PC-3 (cell line): Measurements from ENCODE around the gene TMEM163. TPM values are rescaled to one million over a fixed set of nuclear protein-coding genes. Genes with fewer than 3 reads are reported as not detected.

ENCODE experiments used
- ATAC-seq: fragments of 200-7000 bp; cut with Tn5 transposase; 2 replicates; pipeline ENCODE4 v1.9.1; 2020; ENCODE audit warnings: mild to moderate bottlenecking, moderate library complexity
- BruUV-seq: library from RNA; stranded (reverse); fragments of 400-500 nt; replicated peaks from 2 replicates; lab custom pipeline; 2021; lab: Mats Ljungman, UMichigan
- CTCF ChIA-PET: fragments of 300-600 bp; sonication (Branson Sonifier 250); formaldehyde crosslinking; loops from one replicate; lab custom pipeline; 2022; ENCODE audit warnings: antibody characterized with exemption; lab: Charles Lee
- POLR2A ChIA-PET: fragments of 300-600 bp; sonication (Branson Sonifier 250); formaldehyde crosslinking; loops from one replicate; lab custom pipeline; 2022; ENCODE audit warnings: antibody characterized with exemption; ENCODE audit not compliant: unreplicated experiment; lab: Charles Lee
- DNase-seq: peaks from one replicate; pipeline ENCODE4 v3.0.0-alpha.2; 2015
- H2AFZ ChIP-seq: fragments of 300-600 bp; sonication (generic); 2 replicates; pipeline ENCODE4 v1.6.0; 2016; ENCODE audit warnings: antibody characterized with exemption, low read length
- H3F3A ChIP-seq: fragments of 300-600 bp; sonication (generic); one replicate; pipeline ENCODE4 v1.6.0; 2017; ENCODE audit warnings: antibody characterized with exemption, low read length, control low read depth, mild to moderate bottlenecking; ENCODE audit not compliant: unreplicated experiment
- H3K27ac ChIP-seq: fragments of 300-600 bp; sonication (generic); 2 replicates; pipeline ENCODE4 v1.5.1; 2016; ENCODE audit warnings: mild to moderate bottlenecking, low read length
- H3K27me3 ChIP-seq: fragments of 300-600 bp; sonication (generic); 2 replicates; pipeline ENCODE4 v1.6.1; 2016; ENCODE audit warnings: low read length, mixed read lengths
- H3K36me3 ChIP-seq: fragments of 300-600 bp; sonication (generic); 2 replicates; pipeline ENCODE4 v1.6.1; 2016; ENCODE audit warnings: low read depth, mixed run types, low read length, mixed read lengths
- H3K4me1 ChIP-seq: fragments of 300-600 bp; sonication (generic); 2 replicates; pipeline ENCODE4 v1.5.1; 2016; ENCODE audit warnings: low read length; ENCODE audit not compliant: insufficient read depth
- H3K4me2 ChIP-seq: fragments of 300-600 bp; sonication (generic); 2 replicates; pipeline ENCODE4 v1.6.0; 2016; ENCODE audit warnings: low read length
- H3K4me3 ChIP-seq: fragments of 300-600 bp; sonication (generic); 2 replicates; pipeline ENCODE4 v1.5.1; 2016; ENCODE audit warnings: mild to moderate bottlenecking, low read length, mixed read lengths
- H3K79me2 ChIP-seq: fragments of 300-600 bp; sonication (generic); 2 replicates; pipeline ENCODE4 v1.6.1; 2017; ENCODE audit warnings: low read length, mixed read lengths
- H3K9ac ChIP-seq: fragments of 300-600 bp; sonication (generic); 2 replicates; pipeline ENCODE4 v1.6.0; 2016; ENCODE audit warnings: mild to moderate bottlenecking, low read length
- H3K9me2 ChIP-seq: fragments of 300-600 bp; sonication (generic); replicated peaks from 2 replicates; pipeline ENCODE4 v1.6.1; 2016; ENCODE audit warnings: mixed run types, low read length, mixed read lengths
- H3K9me3 ChIP-seq: fragments of 300-600 bp; sonication (generic); 2 replicates; pipeline ENCODE4 v1.6.1; 2016; ENCODE audit warnings: low read length, mixed read lengths
- H4K20me1 ChIP-seq: fragments of 300-600 bp; sonication (generic); 2 replicates; pipeline ENCODE4 v1.6.1; 2016; ENCODE audit warnings: low read length, mixed read lengths
- EZH2 ChIP-seq: fragments of 300-600 bp; sonication (generic); IDR thresholded peaks from one replicate; pipeline ENCODE4 v1.6.1; 2017; ENCODE audit warnings: antibody characterized with exemption, mild to moderate bottlenecking, low read length; ENCODE audit not compliant: unreplicated experiment
- EZH2phosphoT487 ChIP-seq: fragments of 300-600 bp; sonication (generic); IDR thresholded peaks from 2 replicates; pipeline ENCODE4 v1.6.1; 2018; ENCODE audit warnings: mild to moderate bottlenecking, antibody characterized with exemption, low read length, borderline replicate concordance
- intact Hi-C: fragments of 100-400 bp; cut with micrococcal nuclease; formaldehyde crosslinking; loops from 2 replicates; pipeline ENCODE4 v1.9.0; 2023
- total RNA-seq: library from RNA; depleted of rRNA; stranded (reverse); fragments of >200 nt; gene quantifications from 2 replicates; pipeline ENCODE4 v1.2.3, GENCODE V29; 2014
- TF ChIP-seq, protein P1 (sequence below): fragments of 300-600 bp; sonication (generic); conservative IDR thresholded peaks from 2 replicates; pipeline ENCODE4 v1.5.1; 2017; ENCODE audit warnings: antibody characterized with exemption, low read depth, mild to moderate bottlenecking, low read length

TMEM163 gene
- total RNA-seq, 1 experiment from 2014 or later: 0.47 TPM

DNA sequence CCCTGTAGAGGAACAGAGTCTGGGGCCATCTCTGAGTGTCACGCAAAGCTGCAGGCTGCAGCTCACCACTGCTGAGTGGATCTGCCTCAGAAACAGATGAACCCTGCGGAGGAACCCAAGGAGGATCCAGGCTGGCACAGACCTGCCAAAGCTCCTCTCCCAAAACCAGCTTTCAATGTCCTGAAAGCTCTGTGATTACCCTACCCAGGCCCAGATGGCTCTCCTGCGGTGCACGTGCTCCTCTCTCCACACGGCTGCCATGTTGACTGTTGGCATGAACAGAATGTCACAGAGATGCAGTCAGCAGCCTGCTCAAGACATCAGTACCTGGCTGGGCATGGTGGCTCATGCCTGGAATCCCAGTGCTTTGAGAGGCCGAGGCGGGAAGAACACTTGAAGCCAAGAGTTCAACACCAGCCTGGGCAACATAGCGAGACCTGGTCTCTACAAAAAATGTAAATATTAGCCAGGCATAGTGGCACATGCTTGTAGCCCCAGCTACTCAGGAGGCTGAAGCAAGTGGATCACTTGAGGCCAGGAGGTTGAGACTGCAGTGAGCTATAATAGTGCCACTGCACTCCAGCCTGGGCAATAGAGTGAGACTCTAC, 248.1 kb downstream of the TMEM163 start:
- no peaks in the 10 kb centered on the region for H4K20me1 ChIP-seq
- H3K4me3 ChIP-seq: no peak overlapping the region
- no peak overlapping the region for H3K9ac ChIP-seq
- DNase-seq (no peak), ATAC-seq (no peak)
- H3K9me2 ChIP-seq: no peaks in the 10 kb centered on the region
- H3K79me2 ChIP-seq: no peaks in the 10 kb centered on the region
- intact Hi-C loops: no loop called here
- no peaks in the 10 kb centered on the region for H3K27me3 ChIP-seq
- TF ChIP-seq, protein P1, sequence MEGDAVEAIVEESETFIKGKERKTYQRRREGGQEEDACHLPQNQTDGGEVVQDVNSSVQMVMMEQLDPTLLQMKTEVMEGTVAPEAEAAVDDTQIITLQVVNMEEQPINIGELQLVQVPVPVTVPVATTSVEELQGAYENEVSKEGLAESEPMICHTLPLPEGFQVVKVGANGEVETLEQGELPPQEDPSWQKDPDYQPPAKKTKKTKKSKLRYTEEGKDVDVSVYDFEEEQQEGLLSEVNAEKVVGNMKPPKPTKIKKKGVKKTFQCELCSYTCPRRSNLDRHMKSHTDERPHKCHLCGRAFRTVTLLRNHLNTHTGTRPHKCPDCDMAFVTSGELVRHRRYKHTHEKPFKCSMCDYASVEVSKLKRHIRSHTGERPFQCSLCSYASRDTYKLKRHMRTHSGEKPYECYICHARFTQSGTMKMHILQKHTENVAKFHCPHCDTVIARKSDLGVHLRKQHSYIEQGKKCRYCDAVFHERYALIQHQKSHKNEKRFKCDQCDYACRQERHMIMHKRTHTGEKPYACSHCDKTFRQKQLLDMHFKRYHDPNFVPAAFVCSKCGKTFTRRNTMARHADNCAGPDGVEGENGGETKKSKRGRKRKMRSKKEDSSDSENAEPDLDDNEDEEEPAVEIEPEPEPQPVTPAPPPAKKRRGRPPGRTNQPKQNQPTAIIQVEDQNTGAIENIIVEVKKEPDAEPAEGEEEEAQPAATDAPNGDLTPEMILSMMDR: no peak
- no peak for TF ChIP-seq EZH2phosphoT487
- TF ChIP-seq EZH2: no peak
- CTCF ChIA-PET: no interaction called here
- no peaks in the 10 kb centered on the region for H3K4me1 ChIP-seq
- no peak overlapping the region for H3K4me2 ChIP-seq
- H3F3A ChIP-seq: no peaks in the 10 kb centered on the region
- H3K36me3 ChIP-seq: no peaks in the 10 kb centered on the region
- POLR2A ChIA-PET: no interaction called here
- no peak overlapping the region for H2AFZ ChIP-seq
- no TSS peak for BruUV-seq
- H3K9me3 ChIP-seq: no peaks in the 10 kb centered on the region
- no peak overlapping the region for H3K27ac ChIP-seq

DNA sequence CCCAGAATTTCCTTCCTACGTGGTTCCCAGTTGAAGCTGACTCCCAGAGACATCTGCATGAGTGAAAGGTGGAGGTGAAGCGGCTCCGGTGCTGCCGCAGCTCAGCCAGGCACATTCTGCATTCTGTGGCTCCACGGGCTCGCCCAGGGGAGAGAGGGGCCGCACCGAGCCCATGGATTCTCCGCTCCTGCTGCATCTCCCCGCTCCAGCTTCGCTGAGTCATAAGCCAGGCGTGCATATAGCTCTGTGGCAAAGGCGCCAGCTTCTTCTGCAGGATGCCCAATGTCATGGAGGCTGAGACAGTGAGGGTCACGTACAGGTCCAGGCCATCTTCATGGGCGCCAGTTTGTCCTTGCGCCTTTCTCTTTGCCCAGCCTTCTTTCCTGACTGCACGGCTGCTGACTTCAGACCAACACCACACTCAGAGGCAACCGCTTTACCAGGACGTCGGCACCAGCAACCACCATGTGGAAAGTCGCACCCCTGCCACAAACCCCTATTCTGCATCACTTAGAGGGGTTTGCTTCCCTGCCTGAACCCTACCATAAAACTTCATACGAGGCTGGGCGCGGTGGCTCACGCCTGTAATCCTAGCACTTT, 249.2 kb downstream of the TMEM163 start:
- ChIA-PET CTCF (interaction anchor here (0.6 kb wide), 1 partner anchor 29 kb away, joined by 16 read pairs; no protein-coding TSS in a partner anchor), POLR2A (no interaction called here)
- no peaks in the 10 kb centered on the region for H4K20me1 ChIP-seq
- no peaks in the 10 kb centered on the region for H3K79me2 ChIP-seq
- TF ChIP-seq, protein P1: no peak
- no peak for TF ChIP-seq EZH2
- no peak for TF ChIP-seq EZH2phosphoT487
- H3K27me3 ChIP-seq: no peaks in the 10 kb centered on the region
- no peaks in the 10 kb centered on the region for H3K9me3 ChIP-seq
- H3K9ac ChIP-seq: no peak overlapping the region
- intact Hi-C loops: no loop called here
- DNase-seq: no peak
- no peaks in the 10 kb centered on the region for H3K9me2 ChIP-seq
- H3K27ac ChIP-seq: no peak overlapping the region
- H3K4me3 ChIP-seq: no peak overlapping the region
- H3K4me1 ChIP-seq: no peaks in the 10 kb centered on the region
- BruUV-seq: no TSS peak
- no peak overlapping the region for H3K4me2 ChIP-seq
- no peak overlapping the region for H2AFZ ChIP-seq
- H3F3A ChIP-seq: no peaks in the 10 kb centered on the region
- no peak for ATAC-seq
- H3K36me3 ChIP-seq: no peaks in the 10 kb centered on the region

DNA sequence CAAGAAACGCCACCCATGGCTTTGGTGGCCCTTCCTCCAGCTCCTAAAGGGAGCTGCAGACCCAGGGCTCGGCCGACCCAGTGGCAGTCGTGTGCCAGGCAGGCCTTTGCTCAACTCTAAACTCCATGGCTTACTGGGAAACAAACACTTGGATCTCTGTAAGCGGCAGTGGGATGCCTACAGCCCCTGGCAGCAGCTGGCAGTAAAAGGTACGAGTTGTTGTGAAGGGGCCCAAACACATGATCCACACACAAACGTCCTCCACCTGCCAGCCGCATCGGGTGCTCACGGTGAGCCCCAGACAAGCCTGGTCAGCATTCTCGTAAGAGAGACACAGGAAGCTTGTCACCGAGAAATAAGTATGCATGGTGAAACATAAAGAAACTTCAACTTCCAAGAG, 250.0 kb downstream of the TMEM163 start:
- no TSS peak for BruUV-seq
- DNase-seq (no peak), ATAC-seq (no peak)
- Histone ChIP-seq H3K36me3 (no peaks in the 10 kb centered on the region), H3K9me3 (no peaks in the 10 kb centered on the region), H2AFZ (no peak overlapping the region), H3K9ac (no peak overlapping the region), H3K27ac (no peak overlapping the region), H3K79me2 (no peaks in the 10 kb centered on the region), H4K20me1 (no peaks in the 10 kb centered on the region), H3F3A (no peaks in the 10 kb centered on the region), H3K27me3 (no peaks in the 10 kb centered on the region), H3K9me2 (no peaks in the 10 kb centered on the region), H3K4me1 (no peaks in the 10 kb centered on the region), H3K4me3 (no peak overlapping the region), H3K4me2 (no peak overlapping the region)
- ChIA-PET CTCF (no interaction called here), POLR2A (no interaction called here)
- intact Hi-C loops: no loop called here
- no peak for TF ChIP-seq EZH2phosphoT487
- TF ChIP-seq, protein P1: no peak
- TF ChIP-seq EZH2: no peak
